SK-N-SH (cell line): Measurements from ENCODE around the gene MALT1. TPM values are rescaled to one million over a fixed set of nuclear protein-coding genes. Genes with fewer than 3 reads are reported as not detected.

Source experiments
- CTCF ChIA-PET: fragments of 300-600, 350-600 bp; formaldehyde crosslinking; extraction: SDS; loops from one replicate; lab custom pipeline; 2021; lab: Yijun Ruan, JAX
- POLR2A ChIA-PET: fragments of 350-600 bp; sonication (Branson Sonifier 250); formaldehyde crosslinking; extraction: SDS; loops from one replicate; lab custom pipeline; 2020; ENCODE audit warnings: antibody characterized with exemption, inconsistent platforms; lab: Yijun Ruan, JAX
- DNase-seq: peaks from one replicate; pipeline ENCODE4 v3.0.0; 2012
- H2AFZ ChIP-seq: fragments of 200-600 bp; sonication (generic); 2 replicates; pipeline ENCODE4 v1.8.1; 2016; ENCODE audit warnings: antibody characterized with exemption, mild to moderate bottlenecking, low read depth
- H3F3A ChIP-seq: fragments of 200-600 bp; sonication (generic); replicated peaks from 2 replicates; pipeline ENCODE3; 2016; ENCODE audit warnings: antibody characterized with exemption, mild to moderate bottlenecking; ENCODE audit not compliant: insufficient read depth
- H3K27ac ChIP-seq, 2 experiments: fragments of 200-500 bp in 1 of 2; fragments of 200-600 bp in 1 of 2; sonication (Bioruptor generic) in 1 of 2; sonication (generic), shearing (Covaris generic) in 1 of 2; 2 replicates each; pipeline versions ENCODE4 v1.5.1 to v1.6.1; 2014 to 2016; ENCODE audit warnings: low read depth in 2 of 2, inconsistent platforms in 1 of 2, low read length in 1 of 2, mild to moderate bottlenecking in 1 of 2, mixed read lengths in 1 of 2
- H3K27me3 ChIP-seq: fragments of 200-600 bp; sonication (generic), shearing (Covaris generic); 2 replicates; pipeline ENCODE4 v1.6.1; 2016; ENCODE audit warnings: mixed run types; ENCODE audit not compliant: insufficient read depth
- H3K36me3 ChIP-seq, 2 experiments: fragments of 200-500 bp in 1 of 2; fragments of 200-600 bp in 1 of 2; sonication (Bioruptor generic) in 1 of 2; sonication (generic) in 1 of 2; replicated peaks in 1 of 2; 2 replicates each; pipeline versions ENCODE3 to v1.5.1; 2014 to 2016; ENCODE audit warnings: low read length in 1 of 2, mild to moderate bottlenecking in 1 of 2; ENCODE audit not compliant: insufficient read depth in 2 of 2, control insufficient read depth in 1 of 2
- H3K4me1 ChIP-seq, 2 experiments: fragments of 200-500 bp in 1 of 2; fragments of 200-600 bp in 1 of 2; sonication (Bioruptor generic) in 1 of 2; sonication (generic), shearing (Covaris generic) in 1 of 2; 2 replicates each; pipeline versions ENCODE4 v1.5.1 to v1.6.1; 2014 to 2016; ENCODE audit warnings: low read depth in 1 of 2, low read length in 1 of 2, mixed run types in 1 of 2; ENCODE audit not compliant: insufficient read depth in 2 of 2, control insufficient read depth in 1 of 2
- H3K4me2 ChIP-seq: fragments of 200-600 bp; sonication (generic), shearing (Covaris generic); 2 replicates; pipeline ENCODE4 v1.6.1; 2017; ENCODE audit warnings: mixed run types
- H3K4me3 ChIP-seq, 2 experiments: fragments of 200-500 bp in 1 of 2; fragments of 200-600 bp in 1 of 2; sonication (Bioruptor generic) in 1 of 2; sonication (generic), shearing (Covaris generic) in 1 of 2; 2 replicates each; pipeline versions ENCODE4 v1.5.1 to v1.8.1; 2014 to 2016; ENCODE audit warnings: low read depth in 2 of 2, inconsistent platforms in 1 of 2, low read length in 1 of 2, mild to moderate bottlenecking in 1 of 2, mixed read lengths in 1 of 2, moderate library complexity in 1 of 2
- H3K79me2 ChIP-seq: fragments of 200-600 bp; sonication (generic); 2 replicates; pipeline ENCODE4 v1.8.1; 2017; ENCODE audit warnings: mild to moderate bottlenecking; ENCODE audit not compliant: insufficient read depth
- H3K9ac ChIP-seq: fragments of 200-600 bp; sonication (generic); 2 replicates; pipeline ENCODE4 v1.6.1; 2017; ENCODE audit warnings: mixed run types
- H3K9me2 ChIP-seq: fragments of 200-600 bp; sonication (generic); 2 replicates; pipeline ENCODE4 v1.6.1; 2017; ENCODE audit warnings: mixed run types
- H3K9me3 ChIP-seq: fragments of 200-600 bp; sonication (generic); 2 replicates; pipeline ENCODE4 v1.6.1; 2017; ENCODE audit warnings: mixed run types, mild to moderate bottlenecking, moderate library complexity
- H4K20me1 ChIP-seq: fragments of 200-600 bp; sonication (generic); 2 replicates; pipeline ENCODE4 v1.6.1; 2017; ENCODE audit warnings: mild to moderate bottlenecking, mixed run types; ENCODE audit not compliant: insufficient read depth
- CTCF ChIP-seq: fragments of 200-600 bp; sonication (generic); IDR thresholded peaks from 2 replicates; pipeline ENCODE4 v1.6.1; 2017; ENCODE audit warnings: antibody characterized with exemption, mild to moderate bottlenecking, moderate library complexity
- EP300 ChIP-seq, 2 experiments: IDR thresholded peaks; 2 replicates each; pipeline versions ENCODE4 v1.4.0 to v1.6.1; 2012; ENCODE audit warnings: borderline replicate concordance in 1 of 2, low read depth in 1 of 2, low read length in 1 of 2
- FOSL2 ChIP-seq: IDR thresholded peaks from 2 replicates; pipeline ENCODE4 v1.4.0; 2012; ENCODE audit warnings: low read depth, mild to moderate bottlenecking, moderate library complexity, borderline replicate concordance
- FOXJ3 ChIP-seq: sonication (generic); formaldehyde crosslinking; IDR thresholded peaks from 2 replicates; pipeline ENCODE4 v1.5.1; 2020; ENCODE audit warnings: mild to moderate bottlenecking, missing genetic modification reagents
- GABPA ChIP-seq: IDR thresholded peaks from 2 replicates; pipeline ENCODE4 v1.4.0; 2012; ENCODE audit warnings: low read depth, mild to moderate bottlenecking
- MEF2A ChIP-seq: IDR thresholded peaks from 2 replicates; pipeline ENCODE4 v1.4.0; 2012; ENCODE audit warnings: low read depth, borderline replicate concordance
- MXI1 ChIP-seq: IDR thresholded peaks from 2 replicates; pipeline ENCODE4 v1.6.1; 2012; ENCODE audit warnings: mild to moderate bottlenecking, low read depth, low read length, improper control_type of control experiment
- NRF1 ChIP-seq: IDR thresholded peaks from 2 replicates; pipeline ENCODE4 v1.6.1; 2012; ENCODE audit warnings: low read depth, mild to moderate bottlenecking, low read length
- POLR2AphosphoS5 ChIP-seq: IDR thresholded peaks from 2 replicates; pipeline ENCODE4 v1.6.1; 2012; ENCODE audit warnings: low read depth, low read length
- RCOR1 ChIP-seq: fragments of 150-350 bp; IDR thresholded peaks from 2 replicates; pipeline ENCODE4 v1.6.1; 2017; ENCODE audit warnings: antibody characterized with exemption, low read length
- REST ChIP-seq: IDR thresholded peaks from 2 replicates; pipeline ENCODE4 v1.6.1; 2012; ENCODE audit warnings: mild to moderate bottlenecking, low read depth, low read length, moderate library complexity
- RFX5 ChIP-seq: IDR thresholded peaks from 2 replicates; pipeline ENCODE4 v1.6.1; 2012; ENCODE audit warnings: mild to moderate bottlenecking, improper control_type of control experiment, low read length
- RXRA ChIP-seq: IDR thresholded peaks from 2 replicates; pipeline ENCODE4 v1.4.0; 2012; ENCODE audit warnings: low read depth, mild to moderate bottlenecking, borderline replicate concordance
- SIN3A ChIP-seq: IDR thresholded peaks from 2 replicates; pipeline ENCODE4 v1.6.1; 2012; ENCODE audit warnings: low read depth, mild to moderate bottlenecking, low read length, moderate library complexity, borderline replicate concordance
- TAF1 ChIP-seq: IDR thresholded peaks from 2 replicates; pipeline ENCODE4 v1.6.1; 2012; ENCODE audit warnings: low read depth, mild to moderate bottlenecking, low read length, moderate library complexity, borderline replicate concordance
- WGBS: methylation state at CpG from one replicate; pipeline ENCODE4 v1.1.6; 2017; ENCODE audit warnings: low lambda C conversion rate; 5-methylcytosine and 5-hydroxymethylcytosine counted together
- polyA plus RNA-seq, 3 experiments: library from polyadenylated mRNA; depleted of rRNA; stranded (reverse); fragments of >200 nt; gene quantifications; 2 replicates each; pipeline ENCODE4 v1.2.3, GENCODE V29; 2012
- TF ChIP-seq, protein P1 (sequence below): fragments of 150-350 bp; IDR thresholded peaks from 2 replicates; pipeline ENCODE4 v1.6.1; 2017; ENCODE audit warnings: antibody characterized with exemption, low read length, low read depth, borderline replicate concordance

MALT1 gene
- polyA plus RNA-seq, 1 of the 3 experiments (the other 2 are of a cell fraction) = 6.6 TPM

- Histone ChIP-seq H3K9me2 (no peaks in the 10 kb centered on the region), H4K20me1 (no peaks in the 10 kb centered on the region), H3K9me3 (no peaks in the 10 kb centered on the region), H3K79me2 (no peaks in the 10 kb centered on the region; the same call in 1 of the 2 replicates), H3K27me3 (no peaks in the 10 kb centered on the region), H2AFZ (no peak overlapping the region), H3K4me1 (no peaks in the 10 kb centered on the region; a peak in 1 of 4 replicates), H3F3A (no peaks in the 10 kb centered on the region), H3K9ac (no peak overlapping the region), H3K4me2 (no peak overlapping the region), H3K27ac (no peak overlapping the region), H3K4me3 (no peak overlapping the region), H3K36me3 (no peaks in the 10 kb centered on the region)
- ChIA-PET POLR2A (no interaction called here), CTCF (interaction anchor here (1.0 kb wide), 1 partner anchor 106 kb away, joined by 3 read pairs; no protein-coding TSS in a partner anchor)
- no peak for TF ChIP-seq RFX5
- TF ChIP-seq POLR2AphosphoS5 = no peak
- TF ChIP-seq CTCF = no peak
- TF ChIP-seq SIN3A = no peak
- no peak for TF ChIP-seq NRF1
- TF ChIP-seq MEF2A = no peak
- no peak for TF ChIP-seq MXI1
- TF ChIP-seq RCOR1 = no peak
- TF ChIP-seq RXRA = no peak
- TF ChIP-seq, protein P1, sequence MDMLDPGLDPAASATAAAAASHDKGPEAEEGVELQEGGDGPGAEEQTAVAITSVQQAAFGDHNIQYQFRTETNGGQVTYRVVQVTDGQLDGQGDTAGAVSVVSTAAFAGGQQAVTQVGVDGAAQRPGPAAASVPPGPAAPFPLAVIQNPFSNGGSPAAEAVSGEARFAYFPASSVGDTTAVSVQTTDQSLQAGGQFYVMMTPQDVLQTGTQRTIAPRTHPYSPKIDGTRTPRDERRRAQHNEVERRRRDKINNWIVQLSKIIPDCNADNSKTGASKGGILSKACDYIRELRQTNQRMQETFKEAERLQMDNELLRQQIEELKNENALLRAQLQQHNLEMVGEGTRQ = no peak
- TF ChIP-seq GABPA = no peak
- TF ChIP-seq FOSL2 = no peak
- TF ChIP-seq FOXJ3 = no peak
- TF ChIP-seq TAF1 = no peak
- no peak for TF ChIP-seq REST
- no peak for TF ChIP-seq EP300 (IDR thresholded peaks at IDR 0.05; ENCODE audit: borderline replicate concordance in 1 of 2, low read depth in 1 of 2, low read length in 1 of 2)
- WGBS = 85% methylated on average over 1 of the region's 1 CpG
- no peak for DNase-seq
Measured at GRCh38 chr18:58657494-58657893, 13.8 kb upstream of the MALT1 start.
